Measurements from ENCODE around the gene ULK4. TPM values are rescaled to one million over a fixed set of nuclear protein-coding genes. Genes with fewer than 3 reads are reported as not detected.
"Not testable (repeated sequence)": the region's sequence is repeated elsewhere in the genome, so short reads cannot be mapped to it uniquely, and the experiment has no call there.

ULK4 gene
- total RNA-seq, 1 donor from 2014 or later: 10.8 TPM

DNA sequence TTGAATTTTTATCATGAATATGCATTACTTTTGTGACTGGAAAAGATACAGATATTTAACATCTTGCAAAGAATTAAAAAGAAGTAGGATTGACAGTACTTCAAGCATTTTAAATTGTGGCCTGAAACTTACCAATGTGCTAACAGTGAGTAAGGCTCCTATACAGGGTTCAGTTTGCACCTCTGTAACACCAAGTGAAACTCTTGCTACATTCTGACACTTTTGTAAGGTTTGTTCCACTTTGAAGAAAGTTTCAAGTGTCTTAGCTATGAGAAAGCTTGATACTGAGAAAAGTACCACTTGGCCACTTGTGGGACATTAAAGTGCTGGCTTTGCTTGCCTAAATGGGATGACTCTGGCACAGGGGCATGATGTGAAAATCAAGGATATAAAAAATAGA is 473.4 kb downstream of the ULK4 start:
- no peak for DNase-seq

DNA sequence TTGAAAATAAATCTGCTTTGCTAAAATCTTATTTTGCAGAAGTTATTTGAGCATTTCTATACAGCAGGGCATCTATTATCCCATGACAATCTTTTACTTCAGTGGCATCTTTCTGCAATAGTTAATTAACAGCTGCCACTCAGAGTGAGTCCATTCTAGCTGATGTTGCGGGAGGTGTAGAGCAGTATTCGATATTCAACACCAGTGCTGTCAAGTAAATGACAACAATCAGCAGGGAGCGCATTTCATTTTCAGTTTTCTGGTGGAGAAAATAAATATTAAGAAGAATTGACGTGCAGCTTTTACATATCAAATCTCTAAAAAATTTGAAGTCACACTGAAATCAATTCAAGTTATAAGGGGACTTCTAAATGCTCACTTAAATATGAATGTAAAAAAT is 476.4 kb downstream of the ULK4 start:
- DNase-seq: no peak

- no peak for DNase-seq
These were observed 479.8 kb downstream of the ULK4 start for GRCh38 chr3:41482134-41482533.

DNA sequence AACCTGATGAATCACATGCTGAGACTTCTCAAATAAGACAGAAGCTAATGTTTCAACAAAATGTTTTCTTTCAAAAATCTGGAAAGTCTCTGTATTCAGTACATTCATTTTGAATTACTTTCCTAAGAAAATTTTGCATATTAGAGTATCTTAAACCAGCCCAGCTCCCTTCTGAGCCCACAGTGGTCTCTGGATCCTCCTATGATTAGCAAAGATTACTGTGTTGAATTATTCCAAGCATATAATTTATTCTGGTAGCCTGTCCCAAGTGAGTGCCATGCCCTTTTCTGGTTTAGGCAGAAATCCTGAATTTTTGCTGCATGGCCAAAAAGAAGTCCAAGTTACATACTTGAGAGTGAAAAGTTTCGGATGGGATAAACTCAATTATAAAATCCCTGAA is 483.6 kb downstream of the ULK4 start:
- no peak for DNase-seq

DNA sequence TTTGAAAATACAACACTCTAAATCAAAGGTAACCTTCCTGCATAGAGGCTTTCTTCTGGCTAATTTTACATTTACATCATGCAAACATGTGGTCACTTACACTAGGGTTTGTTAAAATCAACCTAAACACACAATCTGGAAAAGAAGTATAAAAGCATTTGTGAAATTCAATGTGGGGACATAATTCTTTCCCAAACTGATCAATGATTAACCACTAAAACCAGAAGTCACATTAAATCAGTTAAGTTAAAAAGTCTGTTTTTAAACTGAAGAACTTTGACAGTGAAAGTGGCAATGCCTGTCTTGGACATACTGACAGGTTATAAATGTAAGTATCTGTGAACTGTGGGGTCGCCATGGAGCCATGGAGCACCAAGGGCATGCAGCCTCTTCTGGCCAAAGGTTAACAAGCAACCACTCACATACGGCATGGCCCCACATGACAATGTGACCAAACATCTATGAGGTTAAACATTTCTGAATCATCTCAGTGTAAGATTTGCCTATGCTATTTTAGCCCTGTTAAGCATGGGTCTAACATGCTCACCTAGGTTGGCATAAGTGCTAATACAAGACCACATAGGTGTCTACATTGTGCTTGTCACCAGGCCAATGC is 484.4 kb downstream of the ULK4 start:
- no peak for DNase-seq

- DNase-seq: no peak
These were observed 492.8 kb downstream of the ULK4 start for GRCh38 chr3:41469083-41469482.

DNA sequence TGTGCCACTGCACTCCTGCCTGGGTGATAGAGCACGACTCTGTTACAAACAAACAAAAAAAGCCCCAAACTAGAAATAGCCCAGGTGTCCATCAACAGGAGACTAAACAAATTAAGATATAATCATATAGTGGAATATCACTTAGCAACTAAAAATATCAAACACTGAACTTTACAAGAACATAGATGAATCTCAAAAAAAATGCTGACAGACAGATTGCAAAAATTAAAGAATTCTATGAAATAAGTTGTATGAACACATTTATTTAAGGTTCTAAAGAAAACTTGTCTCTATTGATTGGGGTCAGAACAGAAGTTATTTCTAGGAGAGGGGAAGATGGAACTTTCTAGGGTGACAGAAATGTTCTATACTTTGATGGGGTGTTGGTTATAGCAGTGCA is 494.4 kb downstream of the ULK4 start:
- no peak for DNase-seq

- DNase-seq: no peak
These were observed 497.0 kb downstream of the ULK4 start for GRCh38 chr3:41464858-41465257.

DNA sequence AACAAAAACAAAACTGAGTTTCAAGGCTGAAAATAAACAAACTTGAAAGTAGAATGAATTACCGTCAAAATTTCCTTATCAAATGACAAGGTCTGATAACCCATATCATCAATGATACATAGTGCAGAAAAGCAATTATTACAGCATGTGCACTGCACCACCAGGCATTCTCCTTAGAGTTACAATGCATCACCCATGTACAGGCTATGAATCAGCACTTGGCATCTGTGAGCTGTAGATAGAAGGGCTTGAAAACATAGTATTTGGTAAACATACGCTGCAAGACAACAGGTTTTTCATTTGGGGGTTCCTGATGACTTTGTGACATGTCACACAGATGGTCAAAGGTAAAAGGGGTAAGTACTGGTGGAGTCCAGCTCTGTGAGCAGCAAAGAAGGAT is 497.5 kb downstream of the ULK4 start:
- DNase-seq: no peak

DNA sequence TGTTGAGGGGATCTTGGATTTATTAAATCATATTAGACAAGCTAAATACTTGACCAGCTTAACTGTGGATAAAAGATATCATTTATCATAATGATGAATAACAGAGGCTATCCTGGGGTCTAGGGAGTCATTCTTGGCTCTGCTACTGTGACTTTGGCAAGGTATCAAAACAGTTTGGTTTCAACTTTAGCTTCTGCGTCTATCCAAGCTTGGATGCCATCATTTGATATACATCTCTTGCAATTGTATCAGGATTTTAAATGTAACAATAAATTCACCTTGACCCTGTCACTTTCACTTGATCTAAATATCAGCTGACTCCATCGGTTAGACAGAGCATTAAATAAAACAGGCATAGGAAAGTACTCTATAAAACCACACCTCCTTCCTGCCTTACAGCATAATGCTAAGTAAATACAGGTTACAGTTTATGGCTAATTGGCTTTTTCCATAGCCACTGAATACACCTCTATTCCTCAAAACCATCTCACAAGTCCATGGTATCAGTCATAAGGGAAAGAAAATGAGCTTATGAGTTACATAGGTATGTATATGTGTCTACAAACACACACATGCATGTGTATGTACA is 499.7 kb downstream of the ULK4 start:
- no peak for DNase-seq

GRCh38 chr3:41460736-41461135 is 501.2 kb downstream of the ULK4 start:
- DNase-seq: no peak

GRCh38 chr3:41457176-41457575 is 504.7 kb downstream of the ULK4 start:
- DNase-seq: no peak

- DNase-seq: no peak
These were observed 505.7 kb downstream of the ULK4 start for GRCh38 chr3:41456162-41456561.

- not testable (repeated sequence) for DNase-seq
These were observed 508.3 kb downstream of the ULK4 start for GRCh38 chr3:41453618-41454017.

DNA sequence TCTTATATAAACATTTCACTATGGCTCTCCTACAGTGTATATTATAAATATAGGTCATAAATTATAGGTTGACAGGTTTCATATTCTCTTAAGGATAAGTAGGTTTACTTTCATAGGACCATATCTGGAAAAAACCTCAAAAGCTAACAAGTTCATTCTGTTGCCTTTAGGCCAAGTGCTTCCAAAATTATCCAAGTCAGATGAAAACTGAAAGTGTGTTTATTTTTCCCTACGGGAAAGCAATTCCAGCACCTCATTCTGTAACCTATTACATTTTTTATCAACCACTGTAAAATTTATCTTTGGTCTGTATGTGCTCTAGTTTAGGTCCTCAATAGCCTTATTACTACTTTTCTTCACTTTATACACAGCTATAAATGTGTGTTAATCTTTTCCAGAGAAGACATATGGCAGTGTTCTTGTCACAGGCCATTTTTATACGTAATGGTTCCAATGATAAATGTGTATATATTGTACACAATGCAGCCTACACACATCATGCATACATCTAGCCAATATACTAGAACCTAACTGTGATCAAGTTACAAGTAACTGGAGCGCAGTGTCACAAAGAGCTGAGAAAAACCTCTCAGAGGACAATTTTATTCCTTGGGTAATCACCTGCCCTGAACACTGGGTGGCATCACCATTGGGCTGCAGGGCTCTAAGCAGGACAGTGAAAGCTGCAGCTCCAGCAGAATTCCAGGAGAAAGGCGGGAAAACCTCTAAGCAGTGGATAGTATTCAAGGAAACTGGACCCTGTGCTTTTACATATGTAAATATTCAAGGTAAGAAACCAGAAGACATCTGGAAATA is 511.3 kb downstream of the ULK4 start:
- no peak for DNase-seq

DNA sequence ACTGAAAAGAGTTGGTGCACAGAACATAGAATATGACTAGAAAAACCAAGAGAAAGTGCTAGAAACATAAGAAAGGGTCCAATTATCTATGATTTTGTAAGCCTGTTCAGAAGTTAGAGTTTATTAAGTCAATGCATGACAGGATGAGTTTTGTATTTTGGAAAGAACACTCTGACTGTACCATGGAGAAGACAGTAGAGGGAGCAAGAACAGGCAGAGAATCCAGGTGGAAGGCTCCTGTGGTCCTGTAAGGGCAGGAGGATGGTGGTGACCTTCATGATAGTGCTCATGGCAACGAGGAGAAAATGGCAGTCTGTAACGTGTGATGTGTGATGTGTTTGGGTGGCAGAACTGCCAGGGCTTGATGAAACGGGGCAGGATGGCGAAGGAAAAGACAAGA is 513.5 kb downstream of the ULK4 start:
- no peak for DNase-seq

DNA sequence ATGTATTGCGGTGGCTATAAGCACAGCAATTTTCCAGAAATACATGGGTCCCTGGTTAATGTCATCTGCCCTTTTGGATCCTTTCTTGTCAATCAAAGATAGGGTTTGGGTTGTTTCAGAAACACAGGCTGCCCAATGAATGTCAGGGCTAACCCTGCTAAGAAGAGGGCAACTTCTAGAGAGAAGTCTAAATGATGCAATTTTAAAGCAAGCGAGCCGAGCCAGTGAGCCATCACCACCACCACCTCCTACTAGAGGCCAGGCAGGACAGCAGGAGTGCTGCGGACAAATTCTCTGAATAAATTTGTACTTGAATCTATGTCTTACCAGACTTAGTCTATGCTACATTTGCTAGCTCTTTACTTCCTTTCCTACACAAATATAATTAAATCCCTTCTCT is 514.2 kb downstream of the ULK4 start:
- no peak for DNase-seq

DNA sequence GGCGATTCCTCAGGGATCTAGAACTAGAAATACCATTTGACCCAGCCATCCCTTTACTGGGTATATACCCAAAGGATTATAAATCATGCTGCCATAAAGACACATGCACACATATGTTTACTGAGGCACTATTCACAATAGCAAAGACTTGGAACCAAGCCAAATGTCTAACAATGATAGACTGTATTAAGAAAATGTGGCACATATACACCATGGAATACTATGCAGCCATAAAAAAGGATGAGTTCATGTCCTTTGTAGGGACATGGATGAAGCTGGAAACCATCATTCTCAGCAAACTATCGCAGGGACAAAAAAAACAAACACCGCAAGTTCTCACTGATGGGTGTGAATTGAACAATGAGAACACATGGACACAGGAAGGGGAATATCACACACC is 515.6 kb downstream of the ULK4 start:
- not testable (repeated sequence) for DNase-seq

DNA sequence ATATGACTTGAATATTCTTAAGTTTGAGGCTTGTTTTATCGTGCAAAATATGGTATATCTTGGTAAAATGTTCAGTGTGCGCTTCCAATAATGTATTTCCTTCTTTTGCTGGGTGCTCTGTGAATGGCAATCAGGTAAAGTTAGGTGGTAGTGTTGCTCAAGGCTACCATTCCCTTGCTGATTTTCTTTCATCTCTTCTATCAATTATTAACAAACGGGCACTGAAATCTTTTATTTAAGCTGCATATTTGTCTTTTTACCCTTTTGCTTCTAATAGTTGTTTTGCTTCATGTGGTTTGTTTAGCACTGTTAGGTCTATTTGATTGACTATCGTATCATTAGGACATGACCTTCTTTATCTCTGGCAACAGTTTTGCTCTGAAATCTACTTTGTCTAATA is 520.3 kb downstream of the ULK4 start:
- no peak for DNase-seq

- no peak for DNase-seq
These were observed 520.8 kb downstream of the ULK4 start for GRCh38 chr3:41441139-41441538.

DNA sequence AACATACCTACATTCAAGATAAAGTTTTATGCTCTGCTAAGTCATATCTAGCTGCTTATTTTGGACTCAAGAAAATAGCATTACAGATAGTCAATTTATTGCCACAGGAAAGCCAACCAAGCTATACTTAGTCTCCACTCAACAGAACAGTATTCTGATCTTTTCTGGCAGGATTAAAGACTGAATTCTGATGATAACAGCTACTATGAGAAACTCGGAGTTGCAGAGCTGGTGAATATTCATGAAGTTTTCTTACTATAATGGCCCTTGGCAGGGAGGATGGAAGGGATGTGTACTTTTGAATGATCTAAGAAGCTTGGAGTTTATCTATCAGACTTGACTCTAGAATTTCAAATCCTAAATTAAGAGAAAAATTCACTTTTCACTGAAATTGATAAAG is 524.9 kb downstream of the ULK4 start:
- DNase-seq: no peak

GRCh38 chr3:41434781-41435180 is 527.1 kb downstream of the ULK4 start:
- no peak for DNase-seq

DNA sequence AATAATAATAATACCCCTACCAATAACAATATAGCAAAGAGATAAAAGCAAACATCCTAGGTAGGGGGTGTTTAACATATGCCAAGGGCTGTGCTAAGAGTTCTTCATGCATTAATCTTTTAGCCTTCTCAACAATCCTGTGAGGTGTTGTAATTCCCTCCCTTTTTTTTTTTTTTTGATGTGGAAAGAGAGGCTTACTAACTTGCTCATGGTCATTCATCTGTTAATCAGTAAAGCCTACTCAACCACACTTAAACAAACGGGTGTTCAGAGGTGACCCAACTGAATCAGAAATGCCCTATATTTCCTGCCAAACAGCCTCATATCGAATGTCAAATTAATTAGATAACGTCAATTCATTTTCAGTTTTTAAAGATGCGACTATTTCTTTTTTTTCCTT is 530.5 kb downstream of the ULK4 start:
- DNase-seq: no peak

DNA sequence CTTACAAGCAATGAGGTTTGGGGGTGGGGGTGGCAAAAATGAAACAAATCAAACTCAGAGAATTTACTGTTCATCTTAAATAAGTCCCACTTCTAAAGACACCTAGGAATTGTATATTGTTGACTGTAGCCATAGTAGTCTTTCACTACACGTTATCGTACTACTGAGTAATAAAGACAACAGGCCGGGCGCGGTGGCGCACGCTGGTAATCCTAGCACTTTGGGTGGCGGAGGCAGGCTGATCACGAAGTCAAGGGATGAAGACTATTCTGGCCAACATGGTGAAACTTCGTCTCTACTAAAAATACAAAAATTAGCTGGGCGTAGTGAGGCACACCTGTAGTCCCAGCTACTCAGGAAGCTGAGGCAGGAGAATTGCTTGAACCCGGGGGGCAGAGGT is 531.0 kb downstream of the ULK4 start:
- no peak for DNase-seq
